Endodermal cell (in vitro differentiated cells): Measurements from ENCODE around the gene NUDT5. TPM values are rescaled to one million over a fixed set of nuclear protein-coding genes. Genes with fewer than 3 reads are reported as not detected.

ENCODE experiments used
- DNase-seq: peaks from one replicate; pipeline ENCODE4 v3.0.0-alpha.2; 2017
- H3K27ac ChIP-seq: 2 replicates; pipeline ENCODE4 v1.5.1; 2013; ENCODE audit warnings: mild to moderate bottlenecking, low read depth, low read length, moderate library complexity
- H3K27me3 ChIP-seq: 2 replicates; pipeline ENCODE4 v1.6.1; 2013; ENCODE audit warnings: mild to moderate bottlenecking, low read length, moderate library complexity; ENCODE audit not compliant: insufficient read depth, control insufficient read depth, poor library complexity, severe bottlenecking
- H3K36me3 ChIP-seq: 2 replicates; pipeline ENCODE4 v1.7.0; 2013; ENCODE audit warnings: mild to moderate bottlenecking, low read length, moderate library complexity; ENCODE audit not compliant: control insufficient read depth, insufficient read depth
- H3K4me1 ChIP-seq: one replicate; pipeline ENCODE4 v1.7.0; 2013; ENCODE audit warnings: low read length; ENCODE audit not compliant: control insufficient read depth, insufficient read depth
- H3K4me3 ChIP-seq: 2 replicates; pipeline ENCODE4 v1.5.1; 2013; ENCODE audit warnings: mild to moderate bottlenecking, low read length, moderate library complexity
- H3K9ac ChIP-seq: 2 replicates; pipeline ENCODE4 v1.6.1; 2013; ENCODE audit warnings: mild to moderate bottlenecking, low read length, moderate library complexity; ENCODE audit not compliant: poor library complexity, severe bottlenecking; ENCODE audit errors: extremely low read depth
- H3K9me3 ChIP-seq: 2 replicates; pipeline ENCODE4 v1.6.1; 2013; ENCODE audit warnings: mild to moderate bottlenecking, low read length, moderate library complexity; ENCODE audit not compliant: control insufficient read depth
- H3K27ac Mint-ChIP-seq: 2 replicates; pipeline ENCODE4 v1.8.0; 2020; ENCODE audit warnings: mixed read lengths
- H3K27me3 Mint-ChIP-seq: 2 replicates; pipeline ENCODE4 v1.8.0; 2021; ENCODE audit warnings: mild to moderate bottlenecking, mixed read lengths; ENCODE audit not compliant: insufficient read depth
- H3K36me3 Mint-ChIP-seq: 2 replicates; pipeline ENCODE4 v1.8.0; 2020; ENCODE audit warnings: low read depth, mixed read lengths
- H3K4me1 Mint-ChIP-seq: 2 replicates; pipeline ENCODE4 v1.8.0; 2020; ENCODE audit warnings: mixed read lengths
- H3K4me3 Mint-ChIP-seq: 2 replicates; pipeline ENCODE4 v1.8.0; 2020; ENCODE audit warnings: mild to moderate bottlenecking, moderate library complexity, mixed read lengths
- H3K9me3 Mint-ChIP-seq: 2 replicates; pipeline ENCODE4 v1.8.0; 2020; ENCODE audit warnings: mild to moderate bottlenecking, mixed read lengths
- CTCF ChIP-seq: fragments of 200-600 bp; sonication (generic); conservative IDR thresholded peaks from 2 replicates; pipeline ENCODE4 v1.5.0; 2021; ENCODE audit warnings: antibody characterized with exemption, mild to moderate bottlenecking
- WGBS, 2 experiments: methylation state at CpG; one replicate each; pipeline versions ENCODE4 v1.1.5 to v1.1.7; 2013; ENCODE audit warnings: missing lambda C conversion rate in 2 of 2, mixed read lengths in 1 of 2; ENCODE audit not compliant: insufficient coverage in 1 of 2, insufficient read length in 1 of 2; 5-methylcytosine and 5-hydroxymethylcytosine counted together
- total RNA-seq, 2 donors: library from RNA; stranded (reverse); fragmentation: NEBNext Ultra II Directional in 1 of 2; extraction: Animal tissue kit (Norgen Biotek cat#: 25700) in 1 of 2; gene quantifications; 2 replicates in 1 of 2; 3 replicates in 1 of 2; pipeline ENCODE4 v1.2.1, GENCODE V29; 2021

NUDT5 gene
- total RNA-seq, 2 donors from 2014 or later = 88.7 to 93.9 TPM

- no peaks in the 10 kb centered on the region for H3K9me3 Mint-ChIP-seq
- H3K9me3 ChIP-seq = no peaks in the 10 kb centered on the region
These were observed 5.2 kb upstream of the NUDT5 start for GRCh38 chr10:12200850-12201249.

GRCh38 chr10:12198156-12198555 is 2.5 kb upstream of the NUDT5 start:
- no peak overlapping the region for H3K4me3 ChIP-seq
- Mint-ChIP-seq H3K9me3 (no peaks in the 10 kb centered on the region), H3K4me1 (peaks cover 11% of the 10 kb centered on the region), H3K27me3 (no peaks in the 10 kb centered on the region), H3K36me3 (peaks cover 28% of the 10 kb centered on the region), H3K4me3 (no peak overlapping the region), H3K27ac (no peak overlapping the region)
- no peak overlapping the region for H3K27ac ChIP-seq
- no peaks in the 10 kb centered on the region for H3K9me3 ChIP-seq
- H3K36me3 ChIP-seq = peaks cover 41% of the 10 kb centered on the region
- H3K4me1 ChIP-seq = no peaks in the 10 kb centered on the region
- DNase-seq = no peak
- no peak for TF ChIP-seq CTCF
- H3K9ac ChIP-seq = no peak overlapping the region
- 88 to 89% methylated on average over 1 to 2 of the region's 2 CpGs for WGBS, 2 experiments
- no peaks in the 10 kb centered on the region for H3K27me3 ChIP-seq

More at GRCh38 chr10:12200850-12201249, 5.2 kb upstream of the NUDT5 start:
- Mint-ChIP-seq H3K36me3 (peaks cover 46% of the 10 kb centered on the region), H3K4me3 (no peak overlapping the region), H3K27ac (no peak overlapping the region), H3K27me3 (no peaks in the 10 kb centered on the region), H3K4me1 (peaks cover 6% of the 10 kb centered on the region)
- no peaks in the 10 kb centered on the region for H3K27me3 ChIP-seq
- no peak overlapping the region for H3K4me3 ChIP-seq
- DNase-seq = no peak
- no peaks in the 10 kb centered on the region for H3K4me1 ChIP-seq
- WGBS, 2 experiments = 96 to 98% methylated on average over 5 of the region's 5 CpGs
- no peak for TF ChIP-seq CTCF
- peaks cover 56% of the 10 kb centered on the region for H3K36me3 ChIP-seq
- H3K9ac ChIP-seq = no peak overlapping the region
- H3K27ac ChIP-seq = no peak overlapping the region

GRCh38 chr10:12196531-12197211 is 980 bp upstream of the NUDT5 start:
- no peak for DNase-seq
- TF ChIP-seq CTCF = no peak
- H3K4me1 ChIP-seq = no peaks in the 10 kb centered on the region
- H3K4me3 ChIP-seq = peak overlapping the region; percentile 98
- peak overlapping the region; percentile 27 for H3K27ac ChIP-seq
- H3K36me3 ChIP-seq = peaks cover 37% of the 10 kb centered on the region
- no peaks in the 10 kb centered on the region for H3K9me3 Mint-ChIP-seq
- H3K4me3 Mint-ChIP-seq = peak overlapping the region; percentile 88
- no peaks in the 10 kb centered on the region for H3K9me3 ChIP-seq
- no peaks in the 10 kb centered on the region for H3K27me3 ChIP-seq
- no peaks in the 10 kb centered on the region for H3K27me3 Mint-ChIP-seq
- peak overlapping the region; percentile 96 for H3K27ac Mint-ChIP-seq
- H3K4me1 Mint-ChIP-seq = peaks cover 11% of the 10 kb centered on the region
- H3K36me3 Mint-ChIP-seq = peaks cover 23% of the 10 kb centered on the region
- 11 to 16% methylated on average over 9 to 15 of the region's 15 CpGs for WGBS, 2 experiments
- peak overlapping the region; percentile 81 for H3K9ac ChIP-seq
